Ishikawa (cell line): ENCODE data around the gene CAPZB.

ENCODE experiments used
- CEBPB ChIP-seq: IDR thresholded peaks from 2 replicates; pipeline ENCODE4 v1.6.1; 2012
- CREB1 ChIP-seq: IDR thresholded peaks from 2 replicates; pipeline ENCODE4 v1.6.1; 2012; ENCODE audit warnings: low read depth
- EGR1 ChIP-seq: IDR thresholded peaks from 2 replicates; pipeline ENCODE4 v1.6.1; 2012
- EP300 ChIP-seq: IDR thresholded peaks from 2 replicates; pipeline ENCODE4 v1.6.1; 2012; ENCODE audit warnings: borderline replicate concordance
- FOXM1 ChIP-seq: IDR thresholded peaks from 2 replicates; pipeline ENCODE4 v1.6.1; 2012; ENCODE audit warnings: low read depth, borderline replicate concordance
- MAX ChIP-seq: IDR thresholded peaks from 2 replicates; pipeline ENCODE4 v1.6.1; 2012
- NFIC ChIP-seq: IDR thresholded peaks from 2 replicates; pipeline ENCODE4 v1.6.1; 2012
- RAD21 ChIP-seq: IDR thresholded peaks from 2 replicates; pipeline ENCODE4 v1.6.1; 2012; ENCODE audit warnings: low read depth
- REST ChIP-seq: IDR thresholded peaks from 2 replicates; pipeline ENCODE4 v1.6.1; 2012; ENCODE audit warnings: low read depth, mild to moderate bottlenecking
- TAF1 ChIP-seq: IDR thresholded peaks from 2 replicates; pipeline ENCODE4 v1.6.1; 2012; ENCODE audit warnings: low read depth, mild to moderate bottlenecking
- TCF12 ChIP-seq: IDR thresholded peaks from 2 replicates; pipeline ENCODE4 v1.6.1; 2012; ENCODE audit warnings: low read depth
- TEAD4 ChIP-seq: IDR thresholded peaks from 2 replicates; pipeline ENCODE4 v1.6.1; 2012
- YY1 ChIP-seq: IDR thresholded peaks from 2 replicates; pipeline ENCODE4 v1.6.1; 2012; ENCODE audit warnings: low read depth
- ZBTB7A ChIP-seq: IDR thresholded peaks from 2 replicates; pipeline ENCODE4 v1.6.1; 2012; ENCODE audit warnings: low read depth
- TF ChIP-seq, protein P1 (sequence below): IDR thresholded peaks from 2 replicates; pipeline ENCODE4 v1.6.1; 2012

CAPZB gene

GRCh38 chr1:19359357-19359756 is 126.0 kb downstream of the CAPZB start:
- TF ChIP-seq TAF1, result no peak
- TF ChIP-seq FOXM1, result no peak
- TF ChIP-seq NFIC, result no peak
- no peak for TF ChIP-seq CEBPB
- no peak for TF ChIP-seq CREB1
- no peak for TF ChIP-seq TEAD4
- TF ChIP-seq, protein P1, sequence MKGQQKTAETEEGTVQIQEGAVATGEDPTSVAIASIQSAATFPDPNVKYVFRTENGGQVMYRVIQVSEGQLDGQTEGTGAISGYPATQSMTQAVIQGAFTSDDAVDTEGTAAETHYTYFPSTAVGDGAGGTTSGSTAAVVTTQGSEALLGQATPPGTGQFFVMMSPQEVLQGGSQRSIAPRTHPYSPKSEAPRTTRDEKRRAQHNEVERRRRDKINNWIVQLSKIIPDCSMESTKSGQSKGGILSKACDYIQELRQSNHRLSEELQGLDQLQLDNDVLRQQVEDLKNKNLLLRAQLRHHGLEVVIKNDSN, result no peak
- TF ChIP-seq ZBTB7A, result no peak
- no peak for TF ChIP-seq YY1
- TF ChIP-seq RAD21, result no peak
- no peak for TF ChIP-seq MAX
- no peak for TF ChIP-seq TCF12
- no peak for TF ChIP-seq EP300
- no peak for TF ChIP-seq EGR1
- TF ChIP-seq REST, result no peak

DNA sequence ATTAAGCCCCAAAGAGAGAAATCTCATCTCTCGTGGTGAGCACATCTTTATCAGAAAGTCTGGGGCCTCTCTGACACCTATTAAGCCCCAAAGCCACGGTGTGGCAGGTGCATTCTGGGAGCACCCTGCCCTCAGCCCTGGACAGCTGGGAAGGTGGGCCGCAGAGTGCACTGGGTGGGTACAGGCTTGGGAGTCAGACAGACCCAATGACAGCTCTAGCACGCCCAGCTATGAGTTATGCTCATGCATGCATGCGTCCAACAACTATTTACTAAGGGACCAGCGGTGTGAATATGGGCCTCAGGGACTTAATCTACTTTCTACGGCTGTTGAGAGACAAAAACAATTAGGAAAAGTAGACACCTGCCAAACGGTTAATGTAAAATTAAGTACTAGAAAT is 126.6 kb downstream of the CAPZB start:
- TF ChIP-seq CREB1, result no peak
- TF ChIP-seq, protein P1, result no peak
- no peak for TF ChIP-seq TAF1
- TF ChIP-seq RAD21, result no peak
- TF ChIP-seq REST, result no peak
- no peak for TF ChIP-seq MAX
- no peak for TF ChIP-seq EGR1
- TF ChIP-seq TEAD4, result no peak
- no peak for TF ChIP-seq NFIC
- TF ChIP-seq EP300, result no peak
- TF ChIP-seq FOXM1, result no peak
- no peak for TF ChIP-seq CEBPB
- no peak for TF ChIP-seq TCF12
- no peak for TF ChIP-seq ZBTB7A

DNA sequence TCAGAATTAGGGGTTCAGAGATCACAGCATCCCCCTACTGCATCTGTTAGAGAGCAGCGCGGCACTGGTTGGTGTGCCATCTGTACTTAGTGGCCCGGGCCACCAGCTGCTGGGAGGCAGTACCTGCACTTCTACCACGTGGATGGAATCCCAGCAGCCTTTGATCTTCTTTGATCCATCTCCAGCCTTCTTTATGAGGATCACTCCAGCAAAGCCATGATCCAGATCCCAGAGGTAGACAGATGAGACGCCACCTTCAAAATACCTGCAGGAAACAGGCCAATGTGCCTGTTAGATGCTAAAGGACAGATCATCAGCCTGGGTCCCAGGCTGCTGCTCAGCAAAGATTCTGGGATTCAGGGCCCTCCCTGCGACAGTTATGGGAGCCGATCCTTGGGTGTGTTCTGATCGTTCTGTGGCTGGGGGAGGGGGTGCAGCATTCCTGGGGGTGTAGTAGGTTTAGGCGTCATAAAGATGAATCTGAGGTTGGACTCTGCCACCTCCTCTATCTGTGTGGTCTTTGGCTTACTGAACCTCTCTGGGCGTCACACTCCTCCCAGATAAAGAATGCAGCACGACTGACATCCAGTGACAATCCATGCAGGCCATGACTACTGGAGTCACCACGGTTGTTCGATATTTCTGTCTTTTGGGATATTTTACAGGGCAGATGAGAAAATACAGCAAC is 127.9 kb downstream of the CAPZB start:
- no peak for TF ChIP-seq NFIC
- no peak for TF ChIP-seq EP300

GRCh38 chr1:19356266-19356665 is 129.1 kb downstream of the CAPZB start:
- TF ChIP-seq RAD21 (no peak), NFIC (peak; percentile 96), FOXM1 (peak; percentile 78; the same call in 1 of the 2 replicates), TCF12 (peak; percentile 92), EGR1 (no peak), CEBPB (no peak), TAF1 (no peak), REST (peak; percentile 63), MAX (no peak; the same call in 1 of the 2 replicates), EP300 (peak; percentile 90), YY1 (no peak), TEAD4 (peak; percentile 44), ZBTB7A (no peak), CREB1 (no peak)
- TF ChIP-seq, protein P1, result no peak
